ENCODE data around the gene SMIM10L2A. TPM values are rescaled to one million over a fixed set of nuclear protein-coding genes. Genes with fewer than 3 reads are reported as not detected.

SMIM10L2A gene
- total RNA-seq, 1 experiment from 2014 or later = 18.3 TPM

- Histone ChIP-seq H2AFZ (ENCODE audit: low read length) (no peak overlapping the region), H2BK120ac (ENCODE audit: low read depth, low read length, poor library complexity, severe bottlenecking) (no peak overlapping the region), H3K23me2 (ENCODE audit: insufficient read length, low read depth, low read length, poor library complexity, severe bottlenecking) (no peaks in the 10 kb centered on the region), H3K4ac (ENCODE audit: low read depth, low read length) (no peak overlapping the region), H3K9me3 (ENCODE audit: control insufficient read depth, low read depth, low read length) (peaks cover 15% of the 10 kb centered on the region), H4K5ac (ENCODE audit: insufficient read length, low read depth, low read length) (no peak overlapping the region), H3K79me2 (ENCODE audit: insufficient read depth, low read length) (no peaks in the 10 kb centered on the region), H2BK12ac (ENCODE audit: insufficient read length, low read depth, low read length) (no peak overlapping the region), H4K91ac (ENCODE audit: insufficient read length, low read depth, low read length) (no peak overlapping the region), H2AK5ac (ENCODE audit: insufficient read length, low read length) (no peak overlapping the region), H2BK5ac (ENCODE audit: insufficient read length, low read length) (no peak overlapping the region), H3K79me1 (ENCODE audit: insufficient read depth, low read depth, low read length, poor library complexity, severe bottlenecking) (no peaks in the 10 kb centered on the region), H4K8ac (replicated peaks; ENCODE audit: insufficient read length, low read depth, low read length) (no peak overlapping the region), H3K9ac (ENCODE audit: extremely low read depth, insufficient read length, low read length) (no peak overlapping the region), H3K27ac (ENCODE audit: insufficient read length, low read depth, low read length) (no peak overlapping the region), H3K14ac (ENCODE audit: insufficient read depth, low read length) (no peak overlapping the region), H3K56ac (ENCODE audit: insufficient read length, low read depth, low read length) (no peak overlapping the region), H2BK20ac (ENCODE audit: low read depth, low read length, poor library complexity, severe bottlenecking) (no peak overlapping the region), H3T11ph (ENCODE audit: low read length) (no peak overlapping the region), H2BK15ac (ENCODE audit: low read depth, low read length) (no peak overlapping the region), H3K23ac (ENCODE audit: insufficient read length, low read depth, low read length) (no peak overlapping the region), H4K20me1 (ENCODE audit: control insufficient read depth, insufficient read depth, insufficient read length) (no peaks in the 10 kb centered on the region), H3K18ac (ENCODE audit: insufficient read length, low read depth, low read length) (no peak overlapping the region), H3K4me1 (ENCODE audit: insufficient read depth, low read length) (no peaks in the 10 kb centered on the region), H3K4me2 (ENCODE audit: insufficient read depth, insufficient read length, low read length) (no peak overlapping the region), H3K27me3 (ENCODE audit: insufficient read depth, low read length) (no peaks in the 10 kb centered on the region)
- no peak for DNase-seq
- Mint-ChIP-seq H3K27me3 (ENCODE audit: low read depth) (peaks cover 1% of the 10 kb centered on the region; the same call in 1 of the 2 replicates), H3K4me1 (peaks cover 18 to 21% of the 10 kb centered on the region in 2 experiments), H3K27ac (no peak overlapping the region), H3K36me3 (ENCODE audit: insufficient read depth in 1 of 3, low read depth in 3 of 3) (no peaks in the 10 kb centered on the region; a peak in 2 of 7 replicates), H3K4me3 (no peak overlapping the region), H3K9me3 (peaks cover 67 to 68% of the 10 kb centered on the region in 2 experiments)
- TF ChIP-seq CTCF (conservative IDR thresholded peaks at IDR 0.05) = no peak
- WGBS (ENCODE audit: extremely low coverage, insufficient read length, low lambda C conversion rate) = no CpG with 5 or more reads among the region's 6 CpGs
These were observed 26.7 kb upstream of the SMIM10L2A start for GRCh38 chrX:135395064-135395463.
